PC-9 (cell line): ENCODE results near the gene TSTD2. TPM values are rescaled to one million over a fixed set of nuclear protein-coding genes. Genes with fewer than 3 reads are reported as not detected.

Experiments used
- BruUV-seq: library from RNA; stranded (reverse); fragments of 400-500 nt; replicated peaks from 2 replicates; lab custom pipeline; 2021; lab: Mats Ljungman, UMichigan
- CTCF ChIA-PET: fragments of 300-600 bp; sonication (Branson Sonifier 250); formaldehyde crosslinking; loops from one replicate; lab custom pipeline; 2022; ENCODE audit warnings: antibody characterized with exemption; lab: Charles Lee
- POLR2A ChIA-PET: fragments of 300-600 bp; sonication (Branson Sonifier 250); formaldehyde crosslinking; loops from one replicate; lab custom pipeline; 2022; ENCODE audit warnings: antibody characterized with exemption; ENCODE audit not compliant: unreplicated experiment; lab: Charles Lee
- DNase-seq, 2 experiments: peaks; one replicate each; pipeline versions ENCODE4 v3.0.0 to v3.0.0-alpha.2; 2015 to 2022; ENCODE audit warnings: mixed read lengths in 1 of 2
- H2AFZ ChIP-seq: fragments of 200-600 bp; sonication (generic); 2 replicates; pipeline ENCODE4 v1.8.1; 2017; ENCODE audit warnings: antibody characterized with exemption
- H3F3A ChIP-seq: fragments of 200-600 bp; sonication (generic); 2 replicates; pipeline ENCODE4 v1.8.1; 2017; ENCODE audit warnings: antibody characterized with exemption, mild to moderate bottlenecking, low read depth; ENCODE audit not compliant: insufficient read depth
- H3K27ac ChIP-seq: fragments of 200-600 bp; sonication (generic); 2 replicates; pipeline ENCODE4 v1.6.1; 2016; ENCODE audit warnings: mixed run types
- H3K27me3 ChIP-seq: fragments of 200-600 bp; sonication (generic); 2 replicates; pipeline ENCODE4 v1.6.1; 2016; ENCODE audit warnings: low read depth, mixed run types; ENCODE audit not compliant: insufficient read depth
- H3K36me3 ChIP-seq: fragments of 200-600 bp; sonication (generic); 2 replicates; pipeline ENCODE4 v1.6.1; 2016; ENCODE audit warnings: low read depth, mixed run types
- H3K4me1 ChIP-seq: fragments of 200-600 bp; sonication (generic); replicated peaks from 2 replicates; pipeline ENCODE4 v1.6.1; 2016; ENCODE audit warnings: mixed run types; ENCODE audit not compliant: insufficient read depth
- H3K4me2 ChIP-seq: fragments of 200-600 bp; sonication (generic); 2 replicates; pipeline ENCODE4 v1.6.1; 2017; ENCODE audit warnings: mixed run types
- H3K4me3 ChIP-seq: fragments of 200-600 bp; sonication (generic); 2 replicates; pipeline ENCODE4 v1.6.1; 2016; ENCODE audit warnings: mixed run types
- H3K79me2 ChIP-seq: fragments of 200-600 bp; sonication (generic); 2 replicates; pipeline ENCODE4 v1.6.1; 2017; ENCODE audit warnings: low read depth, mixed run types
- H3K9me2 ChIP-seq: fragments of 200-600 bp; sonication (generic); 2 replicates; pipeline ENCODE4 v1.8.1; 2017; ENCODE audit warnings: mild to moderate bottlenecking; ENCODE audit not compliant: insufficient read depth
- H3K9me3 ChIP-seq: fragments of 200-600 bp; sonication (generic); 2 replicates; pipeline ENCODE4 v1.8.1; 2016; ENCODE audit warnings: low read depth; ENCODE audit not compliant: insufficient read depth
- H4K20me1 ChIP-seq: fragments of 200-600 bp; sonication (generic); 2 replicates; pipeline ENCODE4 v1.8.1; 2017; ENCODE audit not compliant: insufficient read depth
- CTCF ChIP-seq: fragments of 200-600 bp; sonication (generic); conservative IDR thresholded peaks from 2 replicates; pipeline ENCODE4 v1.6.1; 2017; ENCODE audit warnings: mixed run types, antibody characterized with exemption, mild to moderate bottlenecking, moderate library complexity
- EZH2 ChIP-seq: fragments of 200-600 bp; sonication (generic); IDR thresholded peaks from 2 replicates; pipeline ENCODE4 v1.8.0; 2017; ENCODE audit warnings: antibody characterized with exemption, low read depth
- intact Hi-C: fragments of 100-400 bp; cut with micrococcal nuclease; formaldehyde crosslinking; loops from one replicate; pipeline ENCODE4 v1.10.0; 2022; ENCODE audit not compliant: unreplicated experiment
- total RNA-seq: library from RNA; stranded (reverse); gene quantifications from 2 replicates; pipeline ENCODE4 v1.2.3, GENCODE V29; 2021

The TSTD2 gene
- total RNA-seq, 1 experiment from 2014 or later: 17.0 TPM

GRCh38 chr9:97594381-97594921 is 38.7 kb downstream of the TSTD2 start:
- Histone ChIP-seq H3K4me1 (no peaks in the 10 kb centered on the region), H3K79me2 (no peaks in the 10 kb centered on the region), H3K9me3 (no peaks in the 10 kb centered on the region), H3K36me3 (no peaks in the 10 kb centered on the region), H3K4me2 (no peak overlapping the region), H3K9me2 (no peaks in the 10 kb centered on the region), H3K4me3 (no peak overlapping the region), H3K27ac (no peak overlapping the region), H2AFZ (no peak overlapping the region), H4K20me1 (no peaks in the 10 kb centered on the region), H3K27me3 (no peaks in the 10 kb centered on the region), H3F3A (no peaks in the 10 kb centered on the region)
- ChIA-PET POLR2A (no interaction called here), CTCF (no interaction called here)
- intact Hi-C loops: no loop called here
- DNase-seq: no peak
- TF ChIP-seq EZH2: no peak
- no peak for TF ChIP-seq CTCF
- BruUV-seq: no TSS peak

GRCh38 chr9:97593960-97594359 is 39.2 kb downstream of the TSTD2 start:
- Histone ChIP-seq H4K20me1 (no peaks in the 10 kb centered on the region), H3K27me3 (no peaks in the 10 kb centered on the region), H3K27ac (no peak overlapping the region), H3K9me3 (no peaks in the 10 kb centered on the region), H3F3A (no peaks in the 10 kb centered on the region), H3K36me3 (no peaks in the 10 kb centered on the region), H3K79me2 (no peaks in the 10 kb centered on the region), H3K4me1 (no peaks in the 10 kb centered on the region), H3K9me2 (no peaks in the 10 kb centered on the region), H2AFZ (no peak overlapping the region), H3K4me3 (no peak overlapping the region), H3K4me2 (no peak overlapping the region)
- no TSS peak for BruUV-seq
- CTCF ChIA-PET: no interaction called here
- DNase-seq: no peak
- TF ChIP-seq EZH2: no peak
- no peak for TF ChIP-seq CTCF
- intact Hi-C loops: no loop called here
- POLR2A ChIA-PET: no interaction called here

GRCh38 chr9:97592126-97592525 is 41.0 kb downstream of the TSTD2 start:
- no peaks in the 10 kb centered on the region for H3K27me3 ChIP-seq
- H2AFZ ChIP-seq: no peak overlapping the region
- H3F3A ChIP-seq: no peaks in the 10 kb centered on the region
- no peaks in the 10 kb centered on the region for H3K9me2 ChIP-seq
- BruUV-seq: no TSS peak
- no peak for DNase-seq
- no peaks in the 10 kb centered on the region for H4K20me1 ChIP-seq
- TF ChIP-seq CTCF (no peak), EZH2 (no peak)
- ChIA-PET POLR2A (no interaction called here), CTCF (no interaction called here)
- no peak overlapping the region for H3K4me3 ChIP-seq
- no peaks in the 10 kb centered on the region for H3K9me3 ChIP-seq
- no peaks in the 10 kb centered on the region for H3K4me1 ChIP-seq
- no peak overlapping the region for H3K4me2 ChIP-seq
- intact Hi-C loops: no loop called here
- no peak overlapping the region for H3K27ac ChIP-seq
- no peaks in the 10 kb centered on the region for H3K36me3 ChIP-seq
- H3K79me2 ChIP-seq: no peaks in the 10 kb centered on the region
